Psoas muscle (tissue), 8 donors: ENCODE measurements around the gene TFDP1. TPM values are rescaled to one million over a fixed set of nuclear protein-coding genes. Genes with fewer than 3 reads are reported as not detected.

Experiments
- ATAC-seq, 4 donors: fragments of 200-7000 bp; cut with Tn5 transposase; one replicate each; pipeline ENCODE4 v1.9.1; 2020; ENCODE audit warnings: moderate library complexity in 3 of 4, mild to moderate bottlenecking in 2 of 4
- DNase-seq, 2 donors: peaks; one replicate each; pipeline ENCODE4 v3.0.0-alpha.2; 2020
- H3K27ac ChIP-seq: fragments of 200-600 bp; one replicate; pipeline ENCODE4 v1.8.0; 2022
- H3K27me3 ChIP-seq, 3 donors: fragments of 200-600 bp in 1 of 3; one replicate each; pipeline versions ENCODE4 v1.6.1 to v1.8.0; 2013 to 2022; ENCODE audit warnings: low read length in 2 of 3, mild to moderate bottlenecking in 2 of 3, moderate library complexity in 1 of 3; ENCODE audit not compliant: insufficient read depth in 3 of 3
- H3K36me3 ChIP-seq, 2 donors: fragments of 200-600 bp in 1 of 2; one replicate each; pipeline versions ENCODE4 v1.6.1 to v1.8.0; 2013 to 2022; ENCODE audit warnings: low read depth in 1 of 2, mild to moderate bottlenecking in 1 of 2, moderate library complexity in 1 of 2; ENCODE audit not compliant: insufficient read depth in 1 of 2
- H3K4me1 ChIP-seq: fragments of 200-600 bp; one replicate; pipeline ENCODE4 v1.8.0; 2022
- H3K4me3 ChIP-seq: fragments of 200-600 bp; one replicate; pipeline ENCODE4 v1.8.0; 2022; ENCODE audit warnings: mild to moderate bottlenecking
- H3K9me3 ChIP-seq: fragments of 200-600 bp; one replicate; pipeline ENCODE4 v1.8.0; 2022
- WGBS, 3 donors: extraction: QIAGEN DNeasy Blood & Tissue Kit; methylation state at CpG; one replicate each; pipeline versions ENCODE4 v1.1.6 to v1.1.7; 2013; 5-methylcytosine and 5-hydroxymethylcytosine counted together
- intact Hi-C, 2 donors: fragments of 100-400 bp; cut with DNase I; formaldehyde crosslinking; loops; one replicate each; pipeline versions ENCODE4 v1.11.0 to v1.14.2; 2022
- polyA plus RNA-seq, 3 donors: library from polyadenylated mRNA; stranded (reverse); fragments of 200-250 nt; gene quantifications; one replicate each; pipeline ENCODE4 v1.2.3, GENCODE V29; 2013
- total RNA-seq, 4 donors: library from RNA; stranded (reverse); fragmentation: NEBNext Ultra II Directional in 2 of 4; extraction: Animal tissue kit (Norgen Biotek cat#: 25700) in 2 of 4; gene quantifications; one replicate each; pipeline versions ENCODE4 v1.2.1 to v1.2.4, GENCODE V29; 2021 to 2023
- TF ChIP-seq, protein P1 (sequence below): fragments of 200-600 bp; IDR thresholded peaks from one replicate; pipeline ENCODE4 v1.8.0; 2022; ENCODE audit warnings: antibody characterized with exemption
- donor health status: healthy with polysubstance abuse.
- donor health status: DM: no; HTN: no; CAD: no; lungs with moderate emphysema.
- donor health status: Bipolar disorder and iron deficiency.
- donor health status: healthy.
- donor health status: DM: yes; HTN: yes; CAD: no.
- donor health status: DM: no; HTN: no; CAD: no.
- donor health status: DM: no; HTN: no; CAD: no.
- donor health status: DM: yes; HTN: yes; CAD: no.

The TFDP1 gene
- total and polyA plus RNA-seq, 7 donors, result 18.8 to 40.2 (median 31.4) TPM

- Histone ChIP-seq H3K4me1 (no peaks in the 10 kb centered on the region), H3K27ac (no peak overlapping the region), H3K36me3 (peaks cover 0 to 29% of the 10 kb centered on the region in 2 donors), H3K9me3 (no peaks in the 10 kb centered on the region), H3K27me3 (no peaks in the 10 kb centered on the region), H3K4me3 (no peak overlapping the region)
- no peak for ATAC-seq
- intact Hi-C loops, result no loop called here
- 90 to 93% (median 90%) methylated on average over 21 of the region's 21 CpGs for WGBS, 3 donors
- DNase-seq, result no peak
- TF ChIP-seq, protein P1, sequence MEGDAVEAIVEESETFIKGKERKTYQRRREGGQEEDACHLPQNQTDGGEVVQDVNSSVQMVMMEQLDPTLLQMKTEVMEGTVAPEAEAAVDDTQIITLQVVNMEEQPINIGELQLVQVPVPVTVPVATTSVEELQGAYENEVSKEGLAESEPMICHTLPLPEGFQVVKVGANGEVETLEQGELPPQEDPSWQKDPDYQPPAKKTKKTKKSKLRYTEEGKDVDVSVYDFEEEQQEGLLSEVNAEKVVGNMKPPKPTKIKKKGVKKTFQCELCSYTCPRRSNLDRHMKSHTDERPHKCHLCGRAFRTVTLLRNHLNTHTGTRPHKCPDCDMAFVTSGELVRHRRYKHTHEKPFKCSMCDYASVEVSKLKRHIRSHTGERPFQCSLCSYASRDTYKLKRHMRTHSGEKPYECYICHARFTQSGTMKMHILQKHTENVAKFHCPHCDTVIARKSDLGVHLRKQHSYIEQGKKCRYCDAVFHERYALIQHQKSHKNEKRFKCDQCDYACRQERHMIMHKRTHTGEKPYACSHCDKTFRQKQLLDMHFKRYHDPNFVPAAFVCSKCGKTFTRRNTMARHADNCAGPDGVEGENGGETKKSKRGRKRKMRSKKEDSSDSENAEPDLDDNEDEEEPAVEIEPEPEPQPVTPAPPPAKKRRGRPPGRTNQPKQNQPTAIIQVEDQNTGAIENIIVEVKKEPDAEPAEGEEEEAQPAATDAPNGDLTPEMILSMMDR, result no peak
These were observed 46.5 kb upstream of the TFDP1 start for GRCh38 chr13:113537909-113538688.

DNA sequence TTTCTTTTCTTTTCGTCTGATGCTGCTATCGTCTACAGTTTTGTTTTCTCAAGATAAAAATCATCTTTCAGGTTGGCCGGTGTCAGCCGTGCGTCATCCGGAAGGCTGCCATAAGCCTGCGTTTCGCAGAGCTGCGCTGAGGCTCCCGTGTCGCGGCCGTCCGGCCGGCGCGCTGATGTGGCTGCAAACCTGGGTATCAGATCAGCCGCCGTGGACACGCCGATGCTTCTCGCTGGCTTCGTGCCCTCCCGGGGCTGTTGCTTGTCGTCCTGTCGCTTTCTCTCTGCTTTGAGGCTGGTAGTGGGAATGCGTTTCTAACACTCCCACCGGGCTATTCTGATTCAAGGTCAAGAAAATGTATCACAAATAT lies 45.9 kb upstream of the TFDP1 start:
- 91 to 95% (median 92%) methylated on average over 28 of the region's 28 CpGs for WGBS, 3 donors
- Histone ChIP-seq H3K27me3 (no peaks in the 10 kb centered on the region), H3K4me3 (no peak overlapping the region), H3K36me3 (peaks cover 0 to 29% of the 10 kb centered on the region in 2 donors), H3K4me1 (no peaks in the 10 kb centered on the region), H3K9me3 (no peaks in the 10 kb centered on the region), H3K27ac (no peak overlapping the region)
- intact Hi-C loops, result no loop called here
- TF ChIP-seq, protein P1, result no peak
- DNase-seq (no peak), ATAC-seq (no peak)

DNA sequence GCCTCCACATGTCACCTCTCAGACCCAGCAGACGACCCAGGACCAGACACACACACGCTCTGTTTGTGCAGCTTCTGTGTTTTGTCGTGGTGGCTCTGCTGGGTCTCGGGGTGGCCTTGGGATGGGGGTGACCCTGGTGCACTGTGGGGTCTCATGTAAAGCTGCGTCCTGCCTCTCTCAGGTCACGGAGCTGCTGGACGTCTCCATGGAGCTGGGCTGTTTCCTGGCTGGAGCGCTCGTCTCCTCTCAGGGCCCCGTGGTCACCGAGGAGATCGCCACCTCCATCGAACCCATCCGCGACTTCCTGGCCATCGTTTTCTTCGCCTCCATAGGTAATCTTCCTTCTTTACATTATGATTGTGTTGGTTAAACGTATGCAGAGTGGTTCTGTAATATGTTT lies 45.4 kb upstream of the TFDP1 start:
- peaks cover 0 to 27% of the 10 kb centered on the region in 2 donors for H3K36me3 ChIP-seq
- H3K9me3 ChIP-seq, result no peaks in the 10 kb centered on the region
- no peak overlapping the region for H3K27ac ChIP-seq
- no peak for DNase-seq
- WGBS, 3 donors, result 89 to 95% (median 92%) methylated on average over 18 of the region's 18 CpGs
- intact Hi-C loops, result no loop called here
- H3K27me3 ChIP-seq, result no peaks in the 10 kb centered on the region
- ATAC-seq, result no peak
- no peaks in the 10 kb centered on the region for H3K4me1 ChIP-seq
- TF ChIP-seq, protein P1, result no peak
- no peak overlapping the region for H3K4me3 ChIP-seq

DNA sequence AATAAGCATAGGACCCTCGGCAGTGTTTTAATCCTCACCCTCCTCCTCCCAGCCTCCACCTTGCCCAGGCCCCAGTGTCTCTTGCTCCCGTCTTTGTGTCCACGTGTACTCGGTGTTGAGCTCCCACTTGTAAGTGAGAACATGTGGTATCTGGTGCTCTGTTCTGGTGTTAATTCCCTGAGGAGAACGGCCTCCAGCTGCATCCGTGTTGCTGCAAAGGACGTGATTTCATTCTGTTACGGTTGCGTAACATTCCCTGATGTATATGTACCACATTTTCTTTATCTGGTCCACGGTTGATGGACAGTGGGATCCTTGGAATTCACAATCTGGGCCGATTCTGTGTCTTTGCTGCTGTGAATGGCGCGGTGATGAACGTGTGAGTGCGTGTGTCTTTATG lies 44.7 kb upstream of the TFDP1 start:
- intact Hi-C loops, result no loop called here
- Histone ChIP-seq H3K4me3 (no peak overlapping the region), H3K4me1 (no peaks in the 10 kb centered on the region), H3K9me3 (no peaks in the 10 kb centered on the region), H3K27ac (no peak overlapping the region), H3K36me3 (peaks cover 0 to 24% of the 10 kb centered on the region in 2 donors), H3K27me3 (no peaks in the 10 kb centered on the region)
- ATAC-seq, result no peak
- TF ChIP-seq, protein P1, result no peak
- DNase-seq, result no peak
- 80 to 86% (median 84%) methylated on average over 15 of the region's 15 CpGs for WGBS, 3 donors

DNA sequence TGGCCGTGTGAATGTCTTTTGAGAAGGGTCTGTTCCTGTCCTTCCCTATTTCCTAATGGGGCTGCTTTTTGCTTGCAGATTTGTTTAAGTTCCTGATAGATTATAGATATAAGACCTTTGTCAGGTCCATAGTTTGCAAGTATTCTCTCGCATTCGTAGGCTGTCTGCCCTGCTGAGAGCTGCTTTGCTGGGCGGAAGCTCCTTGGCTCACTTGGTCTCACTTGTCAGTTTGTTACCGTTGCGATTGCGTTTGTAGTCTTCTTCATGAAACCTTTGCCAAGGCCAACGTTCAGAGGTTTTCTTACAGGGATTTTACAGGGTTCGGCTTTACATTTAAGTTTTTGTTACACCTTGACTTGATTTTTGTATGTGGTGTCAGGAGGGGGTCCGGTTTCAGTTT lies 44.0 kb upstream of the TFDP1 start:
- no peak for DNase-seq
- Histone ChIP-seq H3K27me3 (no peaks in the 10 kb centered on the region), H3K4me3 (no peak overlapping the region), H3K27ac (no peak overlapping the region), H3K9me3 (no peaks in the 10 kb centered on the region), H3K4me1 (no peaks in the 10 kb centered on the region), H3K36me3 (peaks cover 0 to 24% of the 10 kb centered on the region in 2 donors)
- WGBS, 3 donors, result 87 to 96% (median 90%) methylated on average over 10 of the region's 10 CpGs
- TF ChIP-seq, protein P1, result no peak
- intact Hi-C loops, result no loop called here
- ATAC-seq, result no peak
